Loucy (cell line): ENCODE results near the gene DPP4.

Source experiments
- H2AFZ ChIP-seq: fragments of 200-600 bp; sonication (generic); 2 replicates; pipeline ENCODE4 v1.6.0; 2016; ENCODE audit warnings: antibody characterized with exemption, mild to moderate bottlenecking, low read length, moderate library complexity
- H3F3A ChIP-seq: fragments of 200-600 bp; 2 replicates; pipeline ENCODE4 v1.6.0; 2016; ENCODE audit warnings: antibody characterized with exemption, low read depth, mild to moderate bottlenecking
- H3K27me3 ChIP-seq: fragments of 200-600 bp; sonication (generic); 2 replicates; pipeline ENCODE4 v1.6.1; 2014; ENCODE audit warnings: low read length, mild to moderate bottlenecking; ENCODE audit not compliant: insufficient read depth, poor library complexity, severe bottlenecking
- H3K36me3 ChIP-seq: fragments of 200-600 bp; sonication (generic); 2 replicates; pipeline ENCODE4 v1.6.1; 2016; ENCODE audit warnings: low read length; ENCODE audit not compliant: insufficient read depth
- H3K4me1 ChIP-seq: fragments of 200-600 bp; sonication (generic); 2 replicates; pipeline ENCODE4 v1.5.1; 2014; ENCODE audit warnings: low read length, mild to moderate bottlenecking; ENCODE audit not compliant: insufficient read depth, poor library complexity, severe bottlenecking
- H3K4me2 ChIP-seq: fragments of 200-600 bp; sonication (generic); 2 replicates; pipeline ENCODE4 v1.6.0; 2014; ENCODE audit warnings: antibody characterized with exemption, low read length, low read depth, mild to moderate bottlenecking; ENCODE audit not compliant: poor library complexity, severe bottlenecking
- H3K4me3 ChIP-seq: fragments of 200-600 bp; sonication (generic); 2 replicates; pipeline ENCODE4 v1.5.1; 2014; ENCODE audit warnings: low read length, mild to moderate bottlenecking, mixed read lengths; ENCODE audit not compliant: poor library complexity, severe bottlenecking
- H3K79me2 ChIP-seq: fragments of 200-600 bp; sonication (generic); 2 replicates; pipeline ENCODE4 v1.6.1; 2014; ENCODE audit warnings: low read length; ENCODE audit not compliant: insufficient read depth
- H3K9ac ChIP-seq: fragments of 200-600 bp; sonication (generic); 2 replicates; pipeline ENCODE4 v1.6.0; 2014; ENCODE audit warnings: mild to moderate bottlenecking, low read depth, low read length, moderate library complexity; ENCODE audit not compliant: poor library complexity, severe bottlenecking
- H3K9me2 ChIP-seq: fragments of 200-600 bp; sonication (generic); replicated peaks from 2 replicates; pipeline ENCODE4 v1.6.1; 2016; ENCODE audit warnings: low read depth, low read length, mixed read lengths
- H3K9me3 ChIP-seq: fragments of 200-600 bp; sonication (generic); 2 replicates; pipeline ENCODE4 v1.6.1; 2014; ENCODE audit warnings: mild to moderate bottlenecking, antibody characterized with exemption, low read length, low read depth; ENCODE audit not compliant: insufficient read depth
- H4K20me1 ChIP-seq: fragments of 200-600 bp; sonication (generic); 2 replicates; pipeline ENCODE4 v1.6.0; 2014; ENCODE audit warnings: antibody characterized with exemption, low read length, mild to moderate bottlenecking; ENCODE audit not compliant: insufficient read depth, poor library complexity, severe bottlenecking
- EZH2phosphoT487 ChIP-seq: fragments of 200-600 bp; IDR thresholded peaks from 2 replicates; pipeline ENCODE4 v1.6.1; 2018; ENCODE audit warnings: antibody characterized with exemption, mild to moderate bottlenecking, moderate library complexity, borderline replicate concordance
- TF ChIP-seq, protein P1 (sequence below): fragments of 200-600 bp; sonication (generic); conservative IDR thresholded peaks from 2 replicates; pipeline ENCODE4 v1.5.1; 2014; ENCODE audit warnings: mild to moderate bottlenecking, antibody characterized with exemption, low read length

DPP4 gene

GRCh38 chr2:162000431-162000830, 73.6 kb downstream of the DPP4 start:
- H3K4me1 ChIP-seq: peaks cover 5% of the 10 kb centered on the region
- no peak for TF ChIP-seq EZH2phosphoT487
- TF ChIP-seq, protein P1, sequence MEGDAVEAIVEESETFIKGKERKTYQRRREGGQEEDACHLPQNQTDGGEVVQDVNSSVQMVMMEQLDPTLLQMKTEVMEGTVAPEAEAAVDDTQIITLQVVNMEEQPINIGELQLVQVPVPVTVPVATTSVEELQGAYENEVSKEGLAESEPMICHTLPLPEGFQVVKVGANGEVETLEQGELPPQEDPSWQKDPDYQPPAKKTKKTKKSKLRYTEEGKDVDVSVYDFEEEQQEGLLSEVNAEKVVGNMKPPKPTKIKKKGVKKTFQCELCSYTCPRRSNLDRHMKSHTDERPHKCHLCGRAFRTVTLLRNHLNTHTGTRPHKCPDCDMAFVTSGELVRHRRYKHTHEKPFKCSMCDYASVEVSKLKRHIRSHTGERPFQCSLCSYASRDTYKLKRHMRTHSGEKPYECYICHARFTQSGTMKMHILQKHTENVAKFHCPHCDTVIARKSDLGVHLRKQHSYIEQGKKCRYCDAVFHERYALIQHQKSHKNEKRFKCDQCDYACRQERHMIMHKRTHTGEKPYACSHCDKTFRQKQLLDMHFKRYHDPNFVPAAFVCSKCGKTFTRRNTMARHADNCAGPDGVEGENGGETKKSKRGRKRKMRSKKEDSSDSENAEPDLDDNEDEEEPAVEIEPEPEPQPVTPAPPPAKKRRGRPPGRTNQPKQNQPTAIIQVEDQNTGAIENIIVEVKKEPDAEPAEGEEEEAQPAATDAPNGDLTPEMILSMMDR: no peak
- no peaks in the 10 kb centered on the region for H3K9me3 ChIP-seq
- no peaks in the 10 kb centered on the region for H3K27me3 ChIP-seq
- no peaks in the 10 kb centered on the region for H3K36me3 ChIP-seq
- no peak overlapping the region for H3K9ac ChIP-seq
- H4K20me1 ChIP-seq: no peaks in the 10 kb centered on the region
- no peak overlapping the region for H3K4me3 ChIP-seq
- H3K79me2 ChIP-seq: no peaks in the 10 kb centered on the region
- H2AFZ ChIP-seq: no peak overlapping the region
- H3K4me2 ChIP-seq: no peak overlapping the region
- H3F3A ChIP-seq: no peaks in the 10 kb centered on the region
- no peaks in the 10 kb centered on the region for H3K9me2 ChIP-seq

GRCh38 chr2:161999321-161999720, 74.7 kb downstream of the DPP4 start:
- Histone ChIP-seq H3K27me3 (no peaks in the 10 kb centered on the region), H3F3A (no peaks in the 10 kb centered on the region), H3K9me3 (no peaks in the 10 kb centered on the region), H3K9me2 (no peaks in the 10 kb centered on the region), H3K4me2 (no peak overlapping the region), H3K4me1 (peaks cover 16% of the 10 kb centered on the region), H3K4me3 (no peak overlapping the region), H3K36me3 (no peaks in the 10 kb centered on the region), H3K79me2 (no peaks in the 10 kb centered on the region), H2AFZ (no peak overlapping the region), H3K9ac (no peak overlapping the region), H4K20me1 (no peaks in the 10 kb centered on the region)
- TF ChIP-seq EZH2phosphoT487: no peak
- TF ChIP-seq, protein P1: no peak

GRCh38 chr2:161998857-161999256, 75.2 kb downstream of the DPP4 start:
- Histone ChIP-seq H3K4me2 (no peak overlapping the region), H3F3A (no peaks in the 10 kb centered on the region)
- no peak for TF ChIP-seq EZH2phosphoT487
- TF ChIP-seq, protein P1: no peak

More at GRCh38 chr2:161998857-161999256, 75.2 kb downstream of the DPP4 start:
- no peaks in the 10 kb centered on the region for H3K9me3 ChIP-seq
- H3K9ac ChIP-seq: no peak overlapping the region
- no peak overlapping the region for H3K4me3 ChIP-seq
- H3K4me1 ChIP-seq: peaks cover 21% of the 10 kb centered on the region
- no peaks in the 10 kb centered on the region for H3K36me3 ChIP-seq
- H3K27me3 ChIP-seq: no peaks in the 10 kb centered on the region
- H2AFZ ChIP-seq: no peak overlapping the region
- no peaks in the 10 kb centered on the region for H3K79me2 ChIP-seq
- H4K20me1 ChIP-seq: no peaks in the 10 kb centered on the region
- no peaks in the 10 kb centered on the region for H3K9me2 ChIP-seq
